Ascending aorta (tissue), 2 donors: ENCODE measurements around the gene PDGFC. TPM values are rescaled to one million over a fixed set of nuclear protein-coding genes. Genes with fewer than 3 reads are reported as not detected.

ENCODE experiments used
- DNase-seq, 2 donors: peaks; one replicate each; pipeline ENCODE4 v3.0.0-alpha.2; 2019; ENCODE audit warnings: low spot score in 2 of 2
- H3K27ac ChIP-seq, 2 donors: fragments of 200-600 bp; sonication (generic); one replicate each; pipeline ENCODE4 v1.5.1; 2016 to 2017; ENCODE audit warnings: mild to moderate bottlenecking in 1 of 2
- H3K27me3 ChIP-seq: fragments of 200-600 bp; sonication (generic); one replicate; pipeline ENCODE4 v1.5.1; 2017
- H3K36me3 ChIP-seq, 2 donors: fragments of 200-600 bp; sonication (generic); one replicate each; pipeline ENCODE4 v1.5.1; 2016
- H3K4me1 ChIP-seq, 2 donors: fragments of 200-600 bp; sonication (generic); one replicate each; pipeline ENCODE4 v1.5.1; 2016 to 2017; ENCODE audit warnings: mild to moderate bottlenecking in 1 of 2
- H3K4me3 ChIP-seq, 2 donors: fragments of 200-600 bp; sonication (generic); one replicate each; pipeline ENCODE4 v1.5.1; 2016 to 2017; ENCODE audit warnings: mild to moderate bottlenecking in 1 of 2
- H3K9me3 ChIP-seq, 2 donors: fragments of 200-600 bp; sonication (generic); one replicate each; pipeline ENCODE4 v1.5.1; 2016
- CTCF ChIP-seq, 3 experiments: fragments of 200-600 bp in 2 of 3; fragments of 450-650 bp in 1 of 3; sonication (generic) in 2 of 3; IDR thresholded peaks; one replicate each; pipeline ENCODE4 v1.5.1; 2016 to 2019; ENCODE audit warnings: antibody characterized with exemption in 3 of 3, mild to moderate bottlenecking in 1 of 3, moderate library complexity in 1 of 3
- intact Hi-C: fragments of 100-400 bp; cut with DNase I; formaldehyde crosslinking; loops from one replicate; pipeline ENCODE4 v1.15.1; 2023
- total RNA-seq: library from RNA; depleted of rRNA; stranded (reverse); fragments of >200 nt; gene quantifications from one replicate; pipeline ENCODE4 v1.1.0, GENCODE V29; 2016

PDGFC gene, protein sequence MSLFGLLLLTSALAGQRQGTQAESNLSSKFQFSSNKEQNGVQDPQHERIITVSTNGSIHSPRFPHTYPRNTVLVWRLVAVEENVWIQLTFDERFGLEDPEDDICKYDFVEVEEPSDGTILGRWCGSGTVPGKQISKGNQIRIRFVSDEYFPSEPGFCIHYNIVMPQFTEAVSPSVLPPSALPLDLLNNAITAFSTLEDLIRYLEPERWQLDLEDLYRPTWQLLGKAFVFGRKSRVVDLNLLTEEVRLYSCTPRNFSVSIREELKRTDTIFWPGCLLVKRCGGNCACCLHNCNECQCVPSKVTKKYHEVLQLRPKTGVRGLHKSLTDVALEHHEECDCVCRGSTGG
- 21.0 TPM for total RNA-seq

- Histone ChIP-seq H3K36me3 (no peaks in the 10 kb centered on the region), H3K27ac (peak within 1 kb of the TSS; percentile 98 to 99), H3K27me3 (no peaks in the 10 kb centered on the region), H3K9me3 (no peaks in the 10 kb centered on the region), H3K4me1 (peaks cover 0 to 5% of the 10 kb centered on the region in 2 donors), H3K4me3 (peak within 1 kb of the TSS; percentile 88 to 93)
- peak; percentile 40 to 90 for DNase-seq
- peak; percentile 38 to 55 (median 54) for TF ChIP-seq CTCF (IDR thresholded peaks at IDR 0.05)
- intact Hi-C loops: loop anchor here (1.0 to 10.0 kb wide), 8 partner anchors 25 to 1017 kb away; partner anchors contain the start of genes CTSO and GRIA2
Observed at GRCh38 chr4:156971676-156972378, at the start of gene PDGFC. Gene PDGFC (minus strand): TSS chr4:156971799. CDS start chr4:156970903, 896 bp downstream.

GRCh38 chr4:157020882-157021281 is 49.3 kb upstream of the PDGFC start:
- intact Hi-C loops: no loop called here
- TF ChIP-seq CTCF (IDR thresholded peaks at IDR 0.05): no peak
- Histone ChIP-seq H3K27me3 (no peaks in the 10 kb centered on the region), H3K9me3 (no peaks in the 10 kb centered on the region), H3K27ac (no peak overlapping the region), H3K36me3 (no peaks in the 10 kb centered on the region), H3K4me3 (no peak overlapping the region), H3K4me1 (no peaks in the 10 kb centered on the region)
- DNase-seq: no peak

DNA sequence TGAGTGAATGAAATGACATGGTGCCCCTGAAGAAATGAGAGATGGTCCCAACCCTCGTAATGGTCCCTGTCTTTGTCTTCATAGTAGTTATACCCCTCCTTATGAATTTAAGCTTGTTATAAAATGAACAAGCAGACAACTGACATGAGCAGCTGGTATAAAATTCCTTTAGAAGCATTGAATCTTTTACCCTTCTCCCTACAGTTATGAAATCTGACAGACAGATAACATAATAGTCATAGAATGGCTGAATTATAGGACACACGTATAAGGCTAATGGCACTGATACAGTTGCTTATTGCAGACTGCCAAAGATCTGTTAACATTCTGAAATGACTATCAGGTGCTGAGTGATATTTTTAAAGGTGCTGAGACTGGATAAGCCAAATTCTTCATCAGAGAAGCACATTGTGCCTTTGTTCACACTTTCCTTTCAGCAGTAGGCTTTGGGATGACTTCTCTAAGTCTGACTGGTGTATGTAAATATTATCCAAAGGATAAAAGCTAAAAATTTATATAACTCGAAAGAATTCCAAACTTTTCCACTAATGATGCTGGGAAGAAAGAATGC is 47.4 kb upstream of the PDGFC start:
- no peak for DNase-seq
- TF ChIP-seq CTCF (IDR thresholded peaks at IDR 0.05): no peak
- Histone ChIP-seq H3K4me3 (no peak overlapping the region), H3K27ac (no peak overlapping the region), H3K4me1 (no peaks in the 10 kb centered on the region), H3K27me3 (no peaks in the 10 kb centered on the region), H3K9me3 (no peaks in the 10 kb centered on the region), H3K36me3 (no peaks in the 10 kb centered on the region)
- intact Hi-C loops: no loop called here

- Histone ChIP-seq H3K36me3 (no peaks in the 10 kb centered on the region), H3K4me3 (no peak overlapping the region), H3K27ac (no peak overlapping the region), H3K27me3 (no peaks in the 10 kb centered on the region), H3K4me1 (no peaks in the 10 kb centered on the region), H3K9me3 (no peaks in the 10 kb centered on the region)
- intact Hi-C loops: no loop called here
- no peak for DNase-seq
- no peak for TF ChIP-seq CTCF (IDR thresholded peaks at IDR 0.05)
Observed at GRCh38 chr4:157014621-157015591, 43.3 kb upstream of the PDGFC start.

GRCh38 chr4:157013656-157014055 is 42.1 kb upstream of the PDGFC start:
- Histone ChIP-seq H3K27ac (no peak overlapping the region), H3K36me3 (no peaks in the 10 kb centered on the region), H3K4me3 (no peak overlapping the region), H3K4me1 (no peaks in the 10 kb centered on the region), H3K27me3 (no peaks in the 10 kb centered on the region), H3K9me3 (no peaks in the 10 kb centered on the region)
- DNase-seq: no peak
- TF ChIP-seq CTCF (IDR thresholded peaks at IDR 0.05): no peak
- intact Hi-C loops: no loop called here
